ENCODE measurements around the gene COL4A4. TPM values are rescaled to one million over a fixed set of nuclear protein-coding genes. Genes with fewer than 3 reads are reported as not detected.

COL4A4 gene
- total and polyA plus RNA-seq, 2 experiments from 2014 or later = 1.3 to 3.1 TPM

- TF ChIP-seq ZNF462 (CRISPR knock-in tag; IDR thresholded peaks at IDR 0.05) (no peak), ETS1 (IDR thresholded peaks at IDR 0.05) (no peak)
Measured at GRCh38 chr2:227148106-227148505, 15.9 kb downstream of the COL4A4 start (continued).

- no peaks in the 10 kb centered on the region for H3K9me2 ChIP-seq (ENCODE audit: insufficient read depth)
- H3K4me1 Mint-ChIP-seq = no peaks in the 10 kb centered on the region; the same call in 2 of the 3 replicates
- no peak for DNase-seq (ENCODE audit: low spot score)
- TF ChIP-seq ZNF462 (CRISPR knock-in tag; IDR thresholded peaks at IDR 0.05) (no peak), STAT1 (IDR thresholded peaks at IDR 0.05; ENCODE audit: unreplicated experiment) (no peak), ETS1 (IDR thresholded peaks at IDR 0.05) (no peak), ZNF331 (CRISPR knock-in tag; IDR thresholded peaks at IDR 0.05; ENCODE audit: low read depth) (no peak), EZH2phosphoT487 (IDR thresholded peaks at IDR 0.05; ENCODE audit: unreplicated experiment) (no peak), CREB1 (CRISPR knock-in tag; IDR thresholded peaks at IDR 0.05; ENCODE audit: low read depth) (no peak), NANOG (IDR thresholded peaks at IDR 0.05; ENCODE audit: borderline replicate concordance) (no peak)
Measured at GRCh38 chr2:227147023-227147422, 17.0 kb downstream of the COL4A4 start.

More at GRCh38 chr2:227147023-227147422, 17.0 kb downstream of the COL4A4 start:
- Histone ChIP-seq H3K27ac (ENCODE audit: low read depth) (no peak overlapping the region), H3K4me3 (no peak overlapping the region), H3F3A (replicated peaks; ENCODE audit: low read depth) (no peaks in the 10 kb centered on the region), H3K36me3 (ENCODE audit: insufficient read depth) (0 out of 2 replicates have a peak, but pooled peaks cover 4% of the 10 kb centered on the region), H2AFZ (no peak overlapping the region), H4K20me1 (replicated peaks; ENCODE audit: insufficient read depth) (no peaks in the 10 kb centered on the region), H3K4me2 (no peak overlapping the region), H3K79me2 (replicated peaks; ENCODE audit: insufficient read depth) (no peaks in the 10 kb centered on the region), H3K27me3 (ENCODE audit: insufficient read depth) (no peaks in the 10 kb centered on the region), H3K4me1 (ENCODE audit: insufficient read depth) (0 out of 2 replicates have a peak, but pooled peaks cover 2% of the 10 kb centered on the region)
- Mint-ChIP-seq H3K36me3 (ENCODE audit: low read depth) (peaks cover 3% of the 10 kb centered on the region; the same call in 2 of the 3 replicates), H3K4me3 (no peak overlapping the region), H3K27me3 (ENCODE audit: insufficient read depth, low read depth, poor library complexity) (no peaks in the 10 kb centered on the region), H3K27ac (no peak overlapping the region), H3K9me3 (peaks cover 7% of the 10 kb centered on the region; the same call in 2 of the 3 replicates)
- no peak for ATAC-seq
